Endothelial cell of umbilical vein (primary cell): ENCODE data around the gene P2RX2. TPM values are rescaled to one million over a fixed set of nuclear protein-coding genes. Genes with fewer than 3 reads are reported as not detected.

Experiments used
- BruUV-seq: library from RNA; stranded (reverse); fragments of 400-500 nt; replicated peaks from 2 replicates; lab custom pipeline; 2021; lab: Mats Ljungman, UMichigan
- CTCF ChIA-PET: fragments of 300-600, 350-600 bp; sonication (Branson Sonifier 250); formaldehyde crosslinking; loops from one replicate; lab custom pipeline; 2021; ENCODE audit warnings: antibody characterized with exemption, inconsistent platforms; lab: Charles Lee
- POLR2A ChIA-PET: fragments of 300-600, 350-600 bp; sonication (Branson Sonifier 250); formaldehyde crosslinking; loops from one replicate; lab custom pipeline; 2021; ENCODE audit warnings: antibody characterized with exemption, inconsistent platforms; lab: Charles Lee
- DNase-seq: peaks from one replicate; pipeline ENCODE4 v3.0.0-alpha.2; 2011; ENCODE audit warnings: low read depth, low spot score
- FAIRE-seq: peaks from 2 replicates; lab custom pipeline; 2011; peaks lifted over from hg19 to GRCh38; lab: Jason Lieb, UNC
- H2AFZ ChIP-seq: 2 replicates; pipeline ENCODE4 v1.6.0; 2012; ENCODE audit warnings: low read depth, low read length, control low read depth, inconsistent platforms
- H3K27ac ChIP-seq: 2 replicates; pipeline ENCODE4 v1.5.1; 2011; ENCODE audit warnings: low read depth, mild to moderate bottlenecking, control low read depth, low read length, moderate library complexity; ENCODE audit not compliant: insufficient read depth
- H3K27me3 ChIP-seq, 2 experiments: 2 replicates each; pipeline versions ENCODE4 v1.6.0 to v1.6.1; 2011; ENCODE audit warnings: low read length in 2 of 2, mixed read lengths in 1 of 2; ENCODE audit not compliant: control insufficient read depth in 2 of 2, insufficient read depth in 2 of 2
- H3K36me3 ChIP-seq, 2 experiments: 2 replicates in 1 of 2; 3 replicates in 1 of 2; pipeline ENCODE4 v1.5.1; 2011; ENCODE audit warnings: low read length in 2 of 2, mild to moderate bottlenecking in 1 of 2, moderate library complexity in 1 of 2; ENCODE audit not compliant: control insufficient read depth in 2 of 2, insufficient read depth in 2 of 2; ENCODE audit errors: extremely low read depth in 1 of 2
- H3K4me1 ChIP-seq: 3 replicates; pipeline ENCODE4 v1.5.1; 2011; ENCODE audit warnings: mild to moderate bottlenecking, low read length; ENCODE audit not compliant: control insufficient read depth, insufficient read depth; ENCODE audit errors: extremely low read depth
- H3K4me2 ChIP-seq: 2 replicates; pipeline ENCODE4 v1.6.1; 2011; ENCODE audit warnings: low read length, control low read depth, mixed read lengths; ENCODE audit not compliant: insufficient read depth
- H3K4me3 ChIP-seq, 3 experiments: fragments of 200-600 bp in 1 of 3; sonication (generic), shearing (Covaris generic) in 1 of 3; replicated peaks in 1 of 3; 2 replicates each; pipeline ENCODE4 v1.5.1; 2011 to 2016; ENCODE audit warnings: control low read depth in 3 of 3, low read length in 3 of 3, mild to moderate bottlenecking in 2 of 3, inconsistent platforms in 1 of 3, low read depth in 1 of 3, moderate library complexity in 1 of 3; ENCODE audit not compliant: insufficient read depth in 1 of 3
- H3K79me2 ChIP-seq: 2 replicates; pipeline ENCODE4 v1.6.0; 2012; ENCODE audit warnings: low read length, inconsistent platforms; ENCODE audit not compliant: control insufficient read depth, insufficient read depth
- H3K9ac ChIP-seq: replicated peaks from 2 replicates; pipeline ENCODE3; 2011; ENCODE audit warnings: low read length, control low read depth; ENCODE audit not compliant: insufficient read depth; ENCODE audit errors: extremely low read depth
- H3K9me1 ChIP-seq: replicated peaks from 3 replicates; pipeline ENCODE4 v1.6.0; 2011; ENCODE audit warnings: mild to moderate bottlenecking, low read length; ENCODE audit not compliant: control insufficient read depth, insufficient read depth; ENCODE audit errors: extremely low read depth
- H3K9me3 ChIP-seq: replicated peaks from 2 replicates; pipeline ENCODE4 v1.5.1; 2012; ENCODE audit warnings: low read length, inconsistent platforms; ENCODE audit not compliant: control insufficient read depth, insufficient read depth
- H4K20me1 ChIP-seq: replicated peaks from 2 replicates; pipeline ENCODE3; 2011; ENCODE audit warnings: mild to moderate bottlenecking, low read length; ENCODE audit not compliant: control insufficient read depth, insufficient read depth; ENCODE audit errors: extremely low read depth
- CTCF ChIP-seq, 2 donors: IDR thresholded peaks; 1 replicate in 1 of 2; 2 replicates in 1 of 2; pipeline ENCODE4 v1.5.1; 2011; ENCODE audit warnings: low read length in 2 of 2, mild to moderate bottlenecking in 2 of 2, moderate library complexity in 2 of 2, control low read depth in 1 of 2, inconsistent platforms in 1 of 2, low read depth in 1 of 2; ENCODE audit not compliant: insufficient read depth in 1 of 2; ENCODE audit errors: extremely low read depth in 1 of 2
- EZH2 ChIP-seq: IDR thresholded peaks from 2 replicates; pipeline ENCODE4 v1.6.1; 2012; ENCODE audit warnings: borderline replicate concordance, low read depth, mild to moderate bottlenecking, moderate library complexity, low read length, inconsistent platforms; ENCODE audit not compliant: severe bottlenecking
- FOS ChIP-seq: IDR thresholded peaks from 2 replicates; pipeline ENCODE4 v1.6.1; 2011; ENCODE audit warnings: mild to moderate bottlenecking, low read length, moderate library complexity, borderline replicate concordance; ENCODE audit not compliant: insufficient read depth
- GATA2 ChIP-seq: IDR thresholded peaks from 2 replicates; pipeline ENCODE4 v1.7.0; 2011; ENCODE audit warnings: low read depth, mild to moderate bottlenecking, moderate library complexity, mixed read lengths, low read length; ENCODE audit not compliant: insufficient read length, insufficient read depth
- JUN ChIP-seq: IDR thresholded peaks from 2 replicates; pipeline ENCODE4 v1.6.1; 2011; ENCODE audit warnings: borderline replicate concordance, low read depth; ENCODE audit not compliant: insufficient read length, insufficient read depth
- MAX ChIP-seq: IDR thresholded peaks from 2 replicates; pipeline ENCODE4 v1.6.1; 2011; ENCODE audit not compliant: insufficient read depth, insufficient read length
- MYC ChIP-seq: IDR thresholded peaks from one replicate; pipeline ENCODE4 v1.6.1; 2011; ENCODE audit warnings: mild to moderate bottlenecking, low read depth, low read length
- POLR2A ChIP-seq: IDR thresholded peaks from 2 replicates; pipeline ENCODE4 v1.6.1; 2012; ENCODE audit warnings: low read depth, mild to moderate bottlenecking, control low read depth, low read length
- POLR2AphosphoS5 ChIP-seq: IDR thresholded peaks from 2 replicates; pipeline ENCODE4 v1.6.1; 2012; ENCODE audit warnings: low read depth, mild to moderate bottlenecking, control low read depth, low read length, moderate library complexity; ENCODE audit not compliant: insufficient read depth
- dilution Hi-C: fragments of 300-500 bp; cut with MboI; formaldehyde crosslinking; loops from one replicate; pipeline ENCODE4 v1.15.0; 2019; ENCODE audit warnings: low sequenced_read_pairs; ENCODE audit not compliant: extremely low pct_ligation_motif_present
- intact Hi-C: fragments of 100-400 bp; cut with micrococcal nuclease; formaldehyde crosslinking; loops from one replicate; pipeline ENCODE4 v1.10.0; 2022
- polyA plus RNA-seq, 4 experiments: library from polyadenylated mRNA; depleted of rRNA in 3 of 4; stranded (reverse) in 3 of 4; unstranded in 1 of 4; fragments of >200 nt; gene quantifications; 2 replicates each; pipeline versions ENCODE4 v1.2.1 to v1.2.3, GENCODE V29; 2011 to 2012; ENCODE audit warnings: missing spikeins in 1 of 4
- total RNA-seq: library from RNA; stranded (reverse); gene quantifications from 2 replicates; pipeline ENCODE4 v1.2.3, GENCODE V29; 2021

The P2RX2 gene
- total and polyA plus RNA-seq, 2 donors (not counting 3 experiments of a cell fraction or from before 2014, with no cell fraction given) = not detected

GRCh38 chr12:132634411-132634990 lies 15.9 kb downstream of the P2RX2 start:
- Histone ChIP-seq H2AFZ (no peak overlapping the region), H3K27me3 (no peaks in the 10 kb centered on the region), H3K9ac (no peak overlapping the region), H3K36me3 (peaks cover 2 to 15% of the 10 kb centered on the region in 2 experiments), H4K20me1 (no peaks in the 10 kb centered on the region), H3K9me1 (no peaks in the 10 kb centered on the region), H3K79me2 (no peaks in the 10 kb centered on the region), H3K4me2 (no peak overlapping the region), H3K9me3 (no peaks in the 10 kb centered on the region), H3K27ac (no peak overlapping the region), H3K4me1 (no peaks in the 10 kb centered on the region), H3K4me3 (no peak overlapping the region)
- POLR2A ChIA-PET = no interaction called here
- CTCF ChIA-PET = no interaction called here
- dilution Hi-C loops = no loop called here
- TF ChIP-seq POLR2A = no peak
- no peak for TF ChIP-seq MAX
- TF ChIP-seq POLR2AphosphoS5 = no peak
- no peak for TF ChIP-seq FOS
- no peak for TF ChIP-seq GATA2
- TF ChIP-seq JUN = no peak
- TF ChIP-seq EZH2 = no peak
- no peak for TF ChIP-seq MYC
- no peak for TF ChIP-seq CTCF (IDR thresholded peaks at IDR 0.05; ENCODE audit: extremely low read depth in 1 of 2, insufficient read depth in 1 of 2, low read depth in 1 of 2, low read length in 2 of 2)
- DNase-seq = no peak
- intact Hi-C loops = no loop called here
- FAIRE-seq = no peak
- BruUV-seq = no TSS peak
